ENCODE data around the gene MBP.

Gene MBP

GRCh38 chr18:77015771-77016710, 116.5 kb downstream of the MBP start:
- no peak for DNase-seq
- Mint-ChIP-seq H3K27ac (no peak overlapping the region), H3K4me3 (no peak overlapping the region), H3K36me3 (ENCODE audit: low read depth) (no peaks in the 10 kb centered on the region), H3K4me1 (peaks cover 26% of the 10 kb centered on the region), H3K9me3 (no peaks in the 10 kb centered on the region), H3K27me3 (ENCODE audit: low read depth, poor library complexity) (peaks cover 18% of the 10 kb centered on the region)
- no peak for TF ChIP-seq CTCF (IDR thresholded peaks at IDR 0.05)

GRCh38 chr18:77015169-77015568, 117.4 kb downstream of the MBP start:
- DNase-seq: no peak
- H3K36me3 Mint-ChIP-seq (ENCODE audit: low read depth): no peaks in the 10 kb centered on the region
- H3K27ac Mint-ChIP-seq: no peak overlapping the region
- no peaks in the 10 kb centered on the region for H3K9me3 Mint-ChIP-seq
- TF ChIP-seq CTCF (IDR thresholded peaks at IDR 0.05): no peak
- peaks cover 18% of the 10 kb centered on the region for H3K27me3 Mint-ChIP-seq (ENCODE audit: low read depth, poor library complexity)
- no peak overlapping the region for H3K4me3 Mint-ChIP-seq
- H3K4me1 Mint-ChIP-seq: peaks cover 35% of the 10 kb centered on the region

GRCh38 chr18:77014538-77014937, 118.0 kb downstream of the MBP start:
- Mint-ChIP-seq H3K36me3 (ENCODE audit: low read depth) (no peaks in the 10 kb centered on the region), H3K27me3 (ENCODE audit: low read depth, poor library complexity) (peaks cover 18% of the 10 kb centered on the region), H3K4me1 (peaks cover 41% of the 10 kb centered on the region), H3K27ac (no peak overlapping the region), H3K9me3 (no peaks in the 10 kb centered on the region), H3K4me3 (no peak overlapping the region)
- TF ChIP-seq CTCF (IDR thresholded peaks at IDR 0.05): no peak
- no peak for DNase-seq

- H3K9me3 Mint-ChIP-seq: no peaks in the 10 kb centered on the region
- no peak overlapping the region for H3K27ac Mint-ChIP-seq
- TF ChIP-seq CTCF (IDR thresholded peaks at IDR 0.05): no peak
- no peak overlapping the region for H3K4me3 Mint-ChIP-seq
- H3K27me3 Mint-ChIP-seq (ENCODE audit: low read depth, poor library complexity): peaks cover 19% of the 10 kb centered on the region
- H3K36me3 Mint-ChIP-seq (ENCODE audit: low read depth): no peaks in the 10 kb centered on the region
- peaks cover 41% of the 10 kb centered on the region for H3K4me1 Mint-ChIP-seq
- DNase-seq: no peak
Observed at GRCh38 chr18:77013811-77014521, 118.6 kb downstream of the MBP start.

- no peak overlapping the region for H3K27ac Mint-ChIP-seq
- H3K27me3 Mint-ChIP-seq (ENCODE audit: low read depth, poor library complexity): peaks cover 19% of the 10 kb centered on the region
- no peaks in the 10 kb centered on the region for H3K36me3 Mint-ChIP-seq (ENCODE audit: low read depth)
- H3K4me1 Mint-ChIP-seq: peaks cover 41% of the 10 kb centered on the region
- no peak for DNase-seq
- no peak for TF ChIP-seq CTCF (IDR thresholded peaks at IDR 0.05)
- no peak overlapping the region for H3K4me3 Mint-ChIP-seq
- no peaks in the 10 kb centered on the region for H3K9me3 Mint-ChIP-seq
Observed at GRCh38 chr18:77012806-77013541, 119.6 kb downstream of the MBP start.
